HuH-7 (cell line): ENCODE measurements around the gene RETN.

Experiments
- DNase-seq: peaks from one replicate; pipeline ENCODE4 v3.0.0; 2011; ENCODE audit warnings: low spot score

RETN gene

GRCh38 chr19:7637374-7638256 is 31.2 kb upstream of the RETN start:
- no peak for DNase-seq

DNA sequence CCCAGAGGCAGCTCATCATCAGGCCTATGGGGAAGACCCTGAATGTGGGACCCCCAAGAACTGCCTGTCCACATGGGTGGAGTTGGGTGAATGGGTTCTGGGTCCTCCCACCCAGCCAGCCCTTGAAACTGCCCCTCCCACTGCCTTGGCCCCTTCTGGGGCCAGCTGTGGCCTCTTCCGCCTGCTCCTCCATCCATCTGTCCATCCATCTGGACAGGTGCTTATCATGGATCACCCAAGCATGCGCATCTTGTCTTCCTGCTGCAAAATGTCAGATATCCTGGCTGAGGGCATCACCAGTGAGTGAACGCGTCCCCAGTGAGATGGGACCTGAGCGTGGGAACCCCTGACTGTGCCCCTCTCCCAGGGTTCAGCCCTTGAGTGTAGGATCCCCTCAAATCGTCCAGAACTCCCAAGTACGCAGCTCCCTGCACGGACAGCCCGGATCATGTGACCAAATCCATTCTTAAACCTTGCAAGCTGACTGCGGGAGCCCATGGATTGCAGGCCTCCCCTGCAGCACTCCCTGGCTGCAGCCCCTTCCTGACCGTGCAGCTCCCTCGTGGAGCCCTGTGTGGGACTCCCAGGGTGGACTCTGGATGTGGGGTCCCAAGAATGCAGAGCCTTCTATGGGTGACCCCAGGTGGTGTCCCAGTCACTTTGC is 29.9 kb upstream of the RETN start:
- DNase-seq = no peak

- no peak for DNase-seq
Measured at GRCh38 chr19:7639863-7640348, 28.9 kb upstream of the RETN start.

- no peak for DNase-seq
Measured at GRCh38 chr19:7640803-7641202, 28.0 kb upstream of the RETN start.

DNA sequence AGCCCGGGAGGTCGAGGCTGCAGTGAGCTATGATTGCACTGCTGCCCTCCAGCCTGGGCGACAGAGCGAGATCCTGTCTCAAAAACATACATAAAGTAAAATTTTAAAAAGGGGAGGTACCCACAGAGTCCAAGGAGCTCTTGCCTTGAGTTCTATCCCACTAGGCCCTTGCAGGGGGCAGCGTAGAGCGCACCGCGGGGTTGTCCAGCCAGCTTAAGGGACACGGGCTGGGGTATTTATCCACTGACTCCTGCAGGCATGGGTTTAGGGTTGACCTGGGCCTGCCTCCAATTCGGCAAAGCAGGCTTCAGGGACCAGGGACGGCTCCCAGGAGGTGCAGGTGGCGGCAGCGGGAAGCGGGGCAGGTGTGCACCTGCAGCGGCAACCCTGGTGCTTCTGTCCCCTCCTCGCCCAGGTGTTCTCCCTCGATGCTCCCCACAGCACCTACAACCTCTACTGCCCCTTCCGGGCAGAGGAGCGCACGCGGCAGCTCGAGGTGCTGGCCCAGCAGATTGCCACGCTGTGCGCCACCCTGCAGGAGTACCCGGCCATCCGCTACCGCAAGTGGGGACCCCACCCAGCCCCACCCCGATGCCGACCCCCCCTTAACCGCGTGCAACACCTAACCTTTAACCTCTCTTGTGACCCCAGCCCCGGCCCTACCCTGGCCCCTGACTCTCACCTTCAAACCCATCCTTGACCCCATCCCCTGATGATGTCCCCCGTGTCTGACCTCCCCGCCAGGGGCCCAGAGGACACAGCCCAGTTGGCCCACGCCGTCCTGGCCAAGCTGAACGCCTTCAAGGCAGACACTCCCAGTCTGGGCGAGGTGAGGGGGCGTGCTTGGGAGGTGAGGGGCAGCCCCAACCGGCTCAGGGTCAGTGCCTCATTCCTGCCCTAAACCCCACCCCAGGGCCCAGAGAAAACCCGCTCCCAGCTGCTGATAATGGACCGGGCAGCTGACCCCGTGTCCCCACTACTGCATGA is 27.3 kb upstream of the RETN start:
- DNase-seq = no peak

DNA sequence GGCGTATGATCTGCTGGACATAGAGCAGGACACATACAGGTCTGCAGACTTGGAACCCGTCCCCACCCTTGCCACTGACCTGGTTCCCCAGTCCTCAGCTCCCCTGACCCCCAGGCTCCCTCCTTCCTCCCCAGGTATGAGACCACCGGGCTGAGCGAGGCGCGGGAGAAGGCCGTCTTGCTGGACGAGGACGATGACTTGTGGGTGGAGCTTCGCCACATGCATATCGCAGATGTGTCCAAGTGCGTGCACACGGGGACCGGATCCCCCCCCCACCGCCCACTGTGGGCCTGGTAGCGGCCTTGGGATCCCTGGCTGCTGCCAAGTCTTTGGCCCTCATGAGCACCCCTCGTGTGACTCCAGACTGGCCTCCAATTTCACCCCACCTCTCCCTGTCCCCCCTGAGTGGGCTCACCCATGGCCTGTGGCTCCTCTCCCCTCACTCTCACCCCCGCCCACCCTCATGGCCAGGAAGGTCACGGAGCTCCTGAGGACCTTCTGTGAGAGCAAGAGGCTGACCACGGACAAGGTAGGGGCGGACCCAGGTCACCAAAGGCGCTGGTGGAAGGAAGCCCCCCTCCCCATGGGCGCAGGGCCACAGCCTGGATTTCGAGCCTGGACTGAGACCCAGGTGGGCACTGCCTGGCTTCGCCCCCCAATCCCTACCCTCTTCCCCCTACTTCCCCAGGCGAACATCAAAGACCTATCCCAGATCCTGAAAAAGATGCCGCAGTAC is 26.4 kb upstream of the RETN start:
- DNase-seq = no peak

DNA sequence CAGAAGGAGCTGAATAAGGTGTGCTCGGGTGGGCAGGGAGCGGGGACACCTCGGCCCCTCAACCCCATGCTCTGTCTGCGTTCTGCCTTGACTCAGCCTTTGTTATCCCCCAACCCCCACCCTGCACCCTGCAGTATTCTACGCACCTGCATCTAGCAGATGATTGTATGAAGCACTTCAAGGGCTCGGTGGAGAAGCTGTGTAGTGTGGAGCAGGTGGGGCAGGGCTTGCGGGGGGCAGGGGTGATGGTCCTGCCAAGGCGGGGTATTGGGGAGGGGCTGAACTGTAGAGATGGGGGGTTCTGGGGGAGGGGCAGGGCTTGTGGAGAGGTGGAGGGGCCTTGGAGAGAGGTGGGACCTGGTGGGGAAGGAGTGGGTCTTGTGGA is 25.8 kb upstream of the RETN start:
- DNase-seq = no peak

DNA sequence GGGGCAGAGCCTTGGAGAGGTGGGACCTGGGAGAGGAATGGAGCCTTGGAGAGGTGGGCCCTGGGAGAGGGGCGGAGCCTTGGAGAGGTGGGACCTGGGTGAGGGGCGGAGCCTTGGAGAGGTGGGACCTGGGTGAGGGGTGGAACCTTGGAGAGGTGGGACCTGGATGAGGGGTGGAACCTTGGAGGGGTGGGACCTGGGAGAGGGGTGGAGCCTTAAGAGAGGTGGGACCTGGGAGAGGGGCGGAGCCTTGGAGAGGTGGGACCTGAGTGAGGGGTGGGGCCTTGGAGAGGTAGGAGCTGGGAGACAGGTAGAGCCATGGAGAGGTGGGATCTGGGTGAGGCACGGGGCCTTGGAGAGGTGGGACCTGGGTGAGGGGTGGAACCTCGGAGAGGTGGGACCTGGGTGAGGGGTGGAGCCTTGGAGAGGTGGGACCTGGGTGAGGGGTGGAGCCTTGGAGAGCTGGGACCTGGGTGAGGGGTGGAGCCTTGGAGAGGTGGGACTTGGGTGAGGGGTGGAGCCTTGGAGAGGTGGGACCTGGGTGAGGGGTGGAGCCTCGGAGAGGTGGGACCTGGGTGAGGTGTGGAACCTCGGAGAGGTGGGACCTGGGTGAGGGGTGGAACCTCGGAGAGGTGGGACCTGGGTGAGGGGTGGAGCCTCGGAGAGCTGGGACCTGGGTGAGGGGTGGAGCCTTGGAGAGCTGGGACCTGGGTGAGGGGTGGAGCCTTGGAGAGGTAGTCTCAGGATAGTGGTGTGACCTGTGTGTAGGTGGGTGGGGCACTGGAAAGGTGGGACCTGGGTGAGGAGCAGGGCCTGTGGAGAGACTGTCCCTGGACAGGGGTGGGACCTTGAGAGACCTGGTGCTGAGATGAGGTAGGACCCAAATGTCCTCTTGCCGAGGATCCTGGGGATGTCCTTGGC is 25.0 kb upstream of the RETN start:
- DNase-seq = peak; percentile 44

- DNase-seq = no peak
Measured at GRCh38 chr19:7644550-7644877, 24.3 kb upstream of the RETN start.

DNA sequence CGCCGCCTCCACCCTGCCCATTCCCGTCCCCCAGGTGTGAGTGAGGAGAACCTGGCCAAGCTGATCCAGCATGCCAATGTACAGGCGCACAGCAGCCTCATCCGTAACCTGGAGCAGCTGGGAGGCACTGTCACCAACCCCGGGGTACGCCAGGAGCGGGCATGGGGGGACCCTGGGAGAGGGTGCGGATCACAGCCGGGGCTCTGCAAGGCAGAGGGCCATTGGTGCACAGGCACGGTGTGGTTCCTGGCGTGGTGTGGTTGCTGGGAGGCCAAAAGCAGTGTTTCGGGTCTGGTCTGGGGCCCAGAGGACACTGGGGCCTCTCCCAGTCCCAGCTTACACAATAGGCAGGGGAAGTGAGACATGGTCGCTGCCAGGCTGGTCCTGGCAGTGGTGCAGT is 23.7 kb upstream of the RETN start:
- no peak for DNase-seq

GRCh38 chr19:7645656-7646425 is 23.0 kb upstream of the RETN start:
- no peak for DNase-seq

GRCh38 chr19:7646426-7646700 is 22.5 kb upstream of the RETN start:
- no peak for DNase-seq

- DNase-seq = no peak
Measured at GRCh38 chr19:7647156-7647555, 21.7 kb upstream of the RETN start.

GRCh38 chr19:7648265-7649014 is 20.4 kb upstream of the RETN start:
- DNase-seq = no peak

DNA sequence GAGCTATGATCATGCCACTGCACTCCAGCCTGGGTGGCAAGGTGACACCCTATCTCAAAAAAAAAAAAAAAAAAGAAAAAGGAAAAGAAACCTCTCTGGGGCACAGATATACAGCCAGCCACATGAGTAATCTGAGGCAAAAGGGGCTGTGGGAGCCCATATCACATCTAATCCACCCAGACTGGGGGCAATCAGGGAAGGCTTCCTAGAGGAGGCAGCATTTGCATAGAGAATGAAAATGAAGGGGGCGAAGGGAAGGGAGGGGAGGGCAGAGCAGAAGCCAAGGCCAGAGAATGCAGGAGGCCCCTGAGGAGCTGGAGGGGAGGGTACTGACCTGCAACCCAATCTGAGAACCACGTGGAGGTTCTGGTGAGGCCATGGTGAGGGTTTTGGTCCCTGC is 18.7 kb upstream of the RETN start:
- no peak for DNase-seq

DNA sequence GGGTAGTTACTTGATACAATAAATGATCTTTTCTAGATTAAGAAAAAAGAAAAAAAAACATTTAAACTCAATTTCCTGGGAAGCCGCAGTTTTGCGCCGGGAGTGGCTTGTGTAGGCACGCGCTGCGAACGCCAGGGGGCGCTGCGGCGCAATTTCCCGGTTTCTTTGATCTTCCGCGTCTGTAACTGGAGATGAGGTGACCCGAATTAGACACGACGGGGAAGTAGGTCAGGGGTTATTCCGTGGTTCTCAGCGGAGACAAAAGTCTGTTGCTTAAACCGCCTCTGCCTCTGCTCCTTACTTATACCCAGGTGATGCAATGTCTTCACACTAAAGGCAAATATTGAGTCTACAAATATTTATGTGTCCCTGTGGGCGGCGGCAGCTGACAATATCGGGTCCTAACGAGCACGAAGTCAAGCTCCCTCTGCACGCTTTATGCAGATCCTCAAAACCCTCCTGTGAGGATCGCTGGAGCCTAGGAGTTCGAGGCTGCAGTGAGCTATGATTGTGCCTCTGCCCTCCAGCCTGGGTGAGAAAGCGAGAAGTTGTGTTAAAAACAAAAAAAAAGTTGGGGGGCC is 16.7 kb upstream of the RETN start:
- DNase-seq = peak; percentile 91

DNA sequence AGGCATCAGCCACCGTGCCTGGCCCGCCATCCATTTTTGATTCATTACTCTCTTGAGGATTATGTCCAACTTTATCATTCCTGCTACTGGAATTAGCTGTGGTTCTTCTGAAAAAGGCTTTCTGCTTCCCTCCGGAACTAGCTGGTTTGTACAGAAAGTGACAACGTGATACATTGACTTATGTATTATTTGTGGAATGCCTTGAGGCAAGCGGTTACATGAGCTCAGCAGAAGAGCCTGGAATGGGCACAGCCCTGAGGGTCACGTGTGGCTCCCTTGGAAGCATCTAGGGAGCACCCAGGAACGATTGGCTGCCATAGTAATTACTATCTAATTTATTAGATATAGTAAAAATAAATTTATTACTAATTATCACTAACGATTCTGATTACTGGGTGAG is 14.4 kb upstream of the RETN start:
- no peak for DNase-seq

GRCh38 chr19:7655581-7655980 is 13.3 kb upstream of the RETN start:
- DNase-seq = no peak
